H7 (cell line): Measurements from ENCODE around the gene MAGEE1. TPM values are rescaled to one million over a fixed set of nuclear protein-coding genes. Genes with fewer than 3 reads are reported as not detected.

Experiments
- DNase-seq: peaks from one replicate; pipeline ENCODE4 v3.0.0; 2012
- H3K27me3 ChIP-seq: 2 replicates; pipeline ENCODE4 v1.6.0; 2011; ENCODE audit warnings: mild to moderate bottlenecking, low read length; ENCODE audit not compliant: control insufficient read depth, insufficient read depth
- H3K36me3 ChIP-seq: replicated peaks from 2 replicates; pipeline ENCODE4 v1.5.1; 2011; ENCODE audit warnings: low read length; ENCODE audit not compliant: control insufficient read depth, insufficient read depth
- H3K4me3 ChIP-seq: 2 replicates; pipeline ENCODE4 v1.5.1; 2011; ENCODE audit warnings: low read depth, mild to moderate bottlenecking, control low read depth, low read length, moderate library complexity; ENCODE audit not compliant: insufficient read depth
- total RNA-seq: library from RNA; depleted of rRNA; stranded (reverse); fragments of >200 nt; shearing (Covaris generic); gene quantifications from 2 replicates; pipeline ENCODE4 v1.2.3, GENCODE V29; 2014; rRNA removed

The MAGEE1 gene, protein sequence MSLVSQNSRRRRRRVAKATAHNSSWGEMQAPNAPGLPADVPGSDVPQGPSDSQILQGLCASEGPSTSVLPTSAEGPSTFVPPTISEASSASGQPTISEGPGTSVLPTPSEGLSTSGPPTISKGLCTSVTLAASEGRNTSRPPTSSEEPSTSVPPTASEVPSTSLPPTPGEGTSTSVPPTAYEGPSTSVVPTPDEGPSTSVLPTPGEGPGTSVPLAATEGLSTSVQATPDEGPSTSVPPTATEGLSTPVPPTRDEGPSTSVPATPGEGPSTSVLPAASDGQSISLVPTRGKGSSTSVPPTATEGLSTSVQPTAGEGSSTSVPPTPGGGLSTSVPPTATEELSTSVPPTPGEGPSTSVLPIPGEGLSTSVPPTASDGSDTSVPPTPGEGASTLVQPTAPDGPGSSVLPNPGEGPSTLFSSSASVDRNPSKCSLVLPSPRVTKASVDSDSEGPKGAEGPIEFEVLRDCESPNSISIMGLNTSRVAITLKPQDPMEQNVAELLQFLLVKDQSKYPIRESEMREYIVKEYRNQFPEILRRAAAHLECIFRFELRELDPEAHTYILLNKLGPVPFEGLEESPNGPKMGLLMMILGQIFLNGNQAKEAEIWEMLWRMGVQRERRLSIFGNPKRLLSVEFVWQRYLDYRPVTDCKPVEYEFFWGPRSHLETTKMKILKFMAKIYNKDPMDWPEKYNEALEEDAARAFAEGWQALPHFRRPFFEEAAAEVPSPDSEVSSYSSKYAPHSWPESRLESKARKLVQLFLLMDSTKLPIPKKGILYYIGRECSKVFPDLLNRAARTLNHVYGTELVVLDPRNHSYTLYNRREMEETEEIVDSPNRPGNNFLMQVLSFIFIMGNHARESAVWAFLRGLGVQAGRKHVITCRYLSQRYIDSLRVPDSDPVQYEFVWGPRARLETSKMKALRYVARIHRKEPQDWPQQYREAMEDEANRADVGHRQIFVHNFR
- 2.2 and 2.5 TPM in 2 replicates for total RNA-seq

DNA sequence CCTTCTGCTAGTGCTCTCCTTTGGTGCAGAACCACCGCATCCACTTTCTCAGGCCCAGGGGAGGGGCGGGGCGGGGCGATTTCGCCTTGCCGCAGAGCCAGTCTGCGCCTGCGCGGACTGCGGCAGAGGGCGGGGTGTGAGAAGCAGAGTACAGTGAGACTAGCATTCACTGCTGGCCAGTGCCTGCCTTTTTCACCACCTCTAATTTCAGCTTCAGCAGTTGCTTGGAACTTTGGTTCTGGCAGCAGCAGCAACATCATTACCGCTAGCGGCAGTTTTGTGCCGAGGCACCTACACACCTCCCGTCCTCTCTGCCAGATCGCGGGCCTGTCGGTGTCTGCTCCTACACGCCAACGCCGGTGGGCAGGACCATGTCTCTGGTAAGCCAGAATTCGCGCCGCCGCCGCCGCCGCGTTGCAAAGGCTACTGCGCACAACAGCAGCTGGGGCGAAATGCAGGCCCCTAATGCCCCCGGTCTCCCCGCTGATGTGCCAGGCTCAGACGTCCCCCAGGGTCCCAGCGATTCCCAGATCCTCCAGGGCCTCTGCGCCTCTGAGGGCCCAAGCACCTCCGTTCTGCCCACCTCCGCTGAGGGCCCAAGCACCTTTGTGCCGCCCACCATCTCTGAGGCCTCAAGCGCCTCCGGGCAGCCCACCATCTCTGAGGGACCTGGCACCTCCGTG lies at the start of gene MAGEE1:
MAGEE1 (plus strand) TSS at position 151 of the 683 bp plus-strand sequence; CDS start at position 372, 221 bp downstream.
- peak; percentile 75 for DNase-seq
- peak within 1 kb of the TSS; percentile 58 for H3K4me3 ChIP-seq
- peaks cover 7% of the 10 kb centered on the region; the same call in 1 of the 2 replicates for H3K27me3 ChIP-seq
- no peaks in the 10 kb centered on the region for H3K36me3 ChIP-seq

DNA sequence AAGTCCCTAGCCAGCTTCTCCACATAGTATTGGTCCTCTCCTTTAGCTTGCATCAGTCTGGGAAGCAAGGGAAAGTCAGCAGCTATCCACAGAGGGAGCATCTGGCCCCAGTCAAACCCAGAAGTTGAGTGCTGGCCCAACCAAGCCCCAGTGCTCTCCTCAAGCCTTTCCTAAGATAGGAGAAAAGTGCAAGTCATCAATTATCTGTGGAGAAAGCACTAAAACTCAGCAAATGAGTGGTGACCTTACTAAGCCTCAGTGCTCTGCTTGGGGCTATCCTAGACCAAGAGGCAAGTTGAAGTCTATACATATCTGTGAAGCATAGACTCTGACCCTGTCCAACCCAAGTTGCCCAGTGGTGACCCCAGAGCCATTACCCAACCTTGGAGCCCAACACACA lies 28.5 kb upstream of the MAGEE1 start:
- no peak for DNase-seq
- no peak overlapping the region for H3K4me3 ChIP-seq
- no peaks in the 10 kb centered on the region for H3K27me3 ChIP-seq
- no peaks in the 10 kb centered on the region for H3K36me3 ChIP-seq

DNA sequence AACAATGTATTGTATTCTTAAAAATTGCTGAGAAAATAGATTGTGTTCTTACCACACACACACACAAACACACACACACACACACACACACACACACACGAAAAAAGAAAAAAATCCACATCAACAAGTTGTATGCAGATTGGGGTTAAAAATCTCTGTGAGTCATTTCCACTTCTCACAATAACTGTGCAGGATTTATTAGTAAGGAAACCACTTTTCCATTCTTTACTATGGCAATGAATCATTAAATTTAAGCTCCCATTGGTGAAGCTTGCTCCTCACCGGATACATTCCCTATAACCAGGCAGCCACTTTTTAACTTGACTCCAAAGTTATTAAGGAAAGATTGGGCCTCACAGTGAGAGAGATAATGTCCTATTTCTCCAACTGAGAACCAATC lies 19.7 kb upstream of the MAGEE1 start:
- no peaks in the 10 kb centered on the region for H3K27me3 ChIP-seq
- no peak for DNase-seq

DNA sequence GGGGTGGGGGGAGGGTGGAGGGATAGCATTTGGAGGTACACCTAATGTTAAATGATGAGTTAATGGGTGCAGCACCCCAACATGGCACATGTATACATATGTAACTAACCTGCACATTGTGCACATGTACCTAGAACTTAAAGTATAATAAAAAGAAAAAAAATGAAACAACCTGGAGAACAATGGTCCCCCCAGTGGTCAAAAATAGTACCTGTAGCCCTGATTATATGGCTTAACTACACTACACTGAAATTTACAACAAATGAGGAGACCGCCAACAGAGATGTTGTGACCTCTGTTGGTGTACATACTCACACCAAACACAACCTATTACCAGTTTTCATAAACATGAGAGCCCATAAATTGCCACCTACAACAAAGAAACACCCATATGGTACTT lies 7.3 kb upstream of the MAGEE1 start:
- DNase-seq: no peak
- H3K4me3 ChIP-seq: no peak overlapping the region
- no peaks in the 10 kb centered on the region for H3K27me3 ChIP-seq
- no peaks in the 10 kb centered on the region for H3K36me3 ChIP-seq

More for the DNA sequence above, 19.7 kb upstream of the MAGEE1 start:
- Histone ChIP-seq H3K36me3 (no peaks in the 10 kb centered on the region), H3K4me3 (no peak overlapping the region)

DNA sequence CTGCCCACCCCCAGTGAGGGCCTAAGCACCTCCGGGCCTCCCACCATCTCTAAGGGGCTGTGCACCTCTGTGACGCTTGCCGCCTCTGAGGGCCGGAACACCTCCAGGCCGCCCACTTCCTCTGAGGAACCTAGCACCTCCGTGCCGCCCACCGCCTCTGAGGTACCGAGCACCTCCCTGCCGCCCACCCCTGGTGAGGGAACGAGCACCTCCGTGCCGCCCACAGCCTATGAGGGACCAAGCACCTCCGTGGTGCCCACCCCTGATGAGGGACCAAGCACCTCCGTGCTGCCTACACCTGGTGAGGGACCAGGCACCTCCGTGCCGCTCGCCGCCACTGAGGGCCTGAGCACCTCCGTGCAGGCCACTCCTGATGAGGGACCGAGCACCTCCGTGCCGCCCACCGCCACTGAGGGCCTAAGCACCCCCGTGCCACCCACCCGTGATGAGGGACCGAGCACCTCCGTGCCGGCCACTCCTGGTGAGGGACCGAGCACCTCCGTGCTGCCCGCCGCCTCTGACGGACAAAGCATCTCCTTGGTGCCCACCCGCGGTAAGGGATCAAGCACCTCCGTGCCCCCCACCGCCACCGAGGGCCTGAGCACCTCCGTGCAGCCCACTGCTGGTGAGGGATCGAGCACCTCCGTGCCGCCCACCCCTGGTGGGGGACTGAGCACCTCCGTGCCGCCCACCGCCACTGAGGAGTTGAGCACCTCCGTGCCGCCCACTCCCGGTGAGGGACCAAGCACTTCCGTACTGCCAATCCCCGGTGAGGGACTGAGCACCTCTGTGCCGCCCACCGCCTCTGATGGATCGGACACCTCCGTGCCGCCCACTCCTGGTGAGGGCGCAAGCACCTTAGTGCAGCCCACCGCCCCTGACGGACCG lies 977 bp downstream of the MAGEE1 start:
- peak; percentile 28 for DNase-seq
- H3K36me3 ChIP-seq: no peaks in the 10 kb centered on the region
- H3K4me3 ChIP-seq: peak overlapping the region; percentile 58
- peaks cover 7% of the 10 kb centered on the region; the same call in 1 of the 2 replicates for H3K27me3 ChIP-seq

DNA sequence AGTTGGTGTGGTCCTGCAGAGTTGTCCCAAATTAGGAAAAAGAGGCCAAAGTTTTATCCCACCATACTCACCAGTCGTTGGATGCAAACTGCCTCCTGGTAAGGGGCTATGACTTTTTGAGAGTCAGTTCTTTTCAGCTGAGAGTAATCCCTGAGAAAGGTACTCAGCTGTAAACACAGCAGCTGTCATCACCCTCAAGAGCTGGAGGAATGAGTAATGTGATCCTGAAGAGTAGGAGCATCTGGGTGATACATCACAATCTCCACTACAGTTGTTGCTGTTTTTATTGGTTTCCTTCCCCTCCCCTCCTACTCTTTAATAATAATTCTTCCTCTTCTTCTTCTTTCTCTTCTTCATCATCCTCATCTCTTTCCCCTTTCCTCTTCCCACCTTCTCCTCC lies 5.7 kb downstream of the MAGEE1 start:
- DNase-seq: no peak
- Histone ChIP-seq H3K27me3 (peaks cover 5% of the 10 kb centered on the region; the same call in 1 of the 2 replicates), H3K36me3 (no peaks in the 10 kb centered on the region), H3K4me3 (no peak overlapping the region)

DNA sequence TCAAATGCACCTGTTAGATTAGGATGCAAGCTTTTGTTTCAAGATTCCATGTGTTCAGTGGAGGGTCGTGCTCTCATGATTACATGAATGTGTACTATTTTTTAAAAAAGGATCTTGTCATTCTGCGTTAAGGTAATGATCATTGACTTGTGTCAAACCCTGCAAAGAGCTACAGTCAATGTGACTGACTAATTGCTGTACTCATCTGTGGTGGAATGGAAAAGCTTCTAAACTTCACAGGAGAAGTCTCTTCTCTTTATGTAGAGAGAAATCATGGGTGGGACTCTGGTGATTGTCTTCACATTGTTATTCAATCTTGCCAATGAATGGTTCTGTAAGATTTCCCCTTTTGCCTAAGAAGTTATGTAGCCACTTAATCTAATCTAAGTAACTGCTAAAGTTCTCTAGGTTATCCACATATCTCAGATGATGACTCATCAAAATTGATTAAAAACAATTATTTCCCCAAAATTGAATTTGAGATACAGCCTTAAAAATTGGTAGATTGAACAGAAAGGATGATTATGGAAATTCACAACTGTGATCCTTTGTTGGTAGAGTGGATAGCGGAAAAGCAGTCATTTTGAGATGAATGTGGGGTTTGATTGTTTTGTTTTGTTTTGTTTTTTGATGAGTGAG lies 6.7 kb downstream of the MAGEE1 start:
- H3K4me3 ChIP-seq: no peak overlapping the region
- H3K36me3 ChIP-seq: no peaks in the 10 kb centered on the region
- DNase-seq: no peak
- H3K27me3 ChIP-seq: no peaks in the 10 kb centered on the region; the same call in 1 of the 2 replicates

DNA sequence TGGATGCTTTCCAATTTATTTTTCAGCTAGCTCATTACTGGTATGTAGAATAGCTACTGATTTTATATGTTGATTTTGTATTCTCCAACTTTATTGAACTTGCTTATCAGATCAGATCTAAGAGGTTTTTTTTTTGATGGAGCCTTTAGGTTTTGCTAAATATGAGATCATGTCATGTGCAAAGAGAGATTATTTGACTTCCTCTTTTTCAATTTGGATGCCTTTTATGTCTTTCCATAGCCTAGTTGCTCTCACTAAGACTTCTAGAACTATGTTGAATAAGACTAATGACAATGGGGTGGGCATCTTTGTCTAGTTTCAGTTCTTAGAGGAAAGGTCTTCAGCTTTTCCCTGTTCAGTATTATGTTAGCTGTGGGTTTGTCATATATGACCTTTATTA lies 11.7 kb downstream of the MAGEE1 start:
- no peak for DNase-seq
- Histone ChIP-seq H3K27me3 (no peaks in the 10 kb centered on the region), H3K36me3 (no peaks in the 10 kb centered on the region), H3K4me3 (no peak overlapping the region)

DNA sequence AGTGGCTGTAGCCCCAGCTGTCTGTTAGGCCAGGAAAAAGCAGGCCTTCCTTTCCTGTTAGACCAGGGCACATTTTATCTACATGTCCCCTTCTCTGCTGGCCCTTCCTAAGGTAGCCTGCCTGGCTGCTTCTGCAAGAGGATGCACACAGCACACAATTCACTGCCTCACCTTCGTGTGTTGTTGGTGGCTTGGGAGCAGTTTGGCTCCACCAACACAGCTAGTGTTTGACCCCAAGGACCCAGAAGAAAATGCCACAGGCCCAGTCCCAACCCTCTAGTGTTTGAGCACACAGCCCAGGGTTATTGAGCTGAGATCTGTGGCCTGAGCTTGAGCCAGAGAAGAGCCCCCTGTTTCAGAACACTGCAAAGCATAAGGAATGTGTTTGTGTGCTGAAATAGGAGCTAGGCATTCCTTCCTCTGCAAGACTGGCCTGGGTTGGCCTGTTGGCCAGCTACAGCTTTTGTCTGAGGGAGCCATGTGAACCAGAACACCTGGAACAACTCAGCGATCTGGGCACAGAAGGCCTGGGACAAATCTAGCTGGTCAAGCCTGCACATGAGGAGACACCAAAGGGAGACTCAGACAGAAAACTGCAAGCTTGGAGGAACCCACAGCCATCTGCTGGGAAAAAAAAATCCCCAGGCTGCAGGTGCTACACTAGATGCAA lies 26.4 kb downstream of the MAGEE1 start:
- Histone ChIP-seq H3K27me3 (no peaks in the 10 kb centered on the region), H3K36me3 (no peaks in the 10 kb centered on the region), H3K4me3 (no peak overlapping the region)
- DNase-seq: no peak

DNA sequence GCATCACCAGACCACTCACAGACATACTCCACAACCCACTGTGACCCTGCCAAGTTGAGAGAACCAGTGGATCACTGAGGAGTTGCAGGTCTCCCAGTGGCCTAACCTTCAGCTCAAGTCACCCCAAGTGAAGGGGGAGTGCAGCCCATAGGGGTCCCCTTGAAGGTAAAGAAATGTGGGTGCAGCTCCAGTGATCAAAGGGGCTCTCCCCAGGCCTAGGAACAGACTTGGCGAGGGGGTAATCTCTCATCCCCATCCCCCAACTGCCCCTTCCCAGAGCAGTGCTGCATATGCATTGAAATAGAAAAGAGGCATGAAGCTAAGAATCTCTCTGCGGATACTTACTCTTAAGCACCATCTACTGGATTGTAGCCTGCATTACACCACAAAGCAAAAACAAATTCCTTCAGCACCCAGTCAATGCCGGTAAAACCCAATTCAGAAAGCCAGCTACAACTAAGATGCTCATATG lies 27.0 kb downstream of the MAGEE1 start:
- Histone ChIP-seq H3K27me3 (no peaks in the 10 kb centered on the region), H3K36me3 (no peaks in the 10 kb centered on the region), H3K4me3 (no peak overlapping the region)
- DNase-seq: peak; percentile 3

DNA sequence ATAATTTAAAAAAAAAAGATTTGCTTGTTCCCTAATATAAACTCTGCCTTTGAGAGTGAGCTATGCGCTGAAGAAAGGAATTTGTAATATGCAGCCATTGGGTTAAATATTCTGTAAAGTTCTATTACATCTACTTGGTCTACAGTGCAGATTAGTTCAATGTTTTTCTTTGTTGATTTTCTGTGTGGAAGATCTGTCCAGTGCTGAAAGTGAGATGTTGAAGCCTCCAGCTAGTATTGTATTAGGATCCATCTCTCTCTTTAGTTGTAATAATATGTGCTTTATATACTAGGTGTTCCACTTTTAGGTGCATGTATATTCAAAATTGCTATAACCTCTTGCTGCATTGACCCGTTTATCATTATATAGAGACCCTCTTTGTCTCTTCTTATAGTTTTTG lies 49.8 kb downstream of the MAGEE1 start:
- Histone ChIP-seq H3K36me3 (no peaks in the 10 kb centered on the region), H3K4me3 (no peak overlapping the region), H3K27me3 (no peaks in the 10 kb centered on the region)
- no peak for DNase-seq
